22Rv1 (cell line): ENCODE results near the gene PBX1.

Experiments
- ZFX ChIP-seq: fragments of 450-650 bp; IDR thresholded peaks from 2 replicates; pipeline ENCODE4 v1.6.1; 2017; ENCODE audit warnings: antibody characterized with exemption, borderline replicate concordance
- TF ChIP-seq, protein P1 (sequence below): fragments of 450-650 bp; IDR thresholded peaks from 2 replicates; pipeline ENCODE4 v1.5.1; 2017; ENCODE audit warnings: mild to moderate bottlenecking

DNA sequence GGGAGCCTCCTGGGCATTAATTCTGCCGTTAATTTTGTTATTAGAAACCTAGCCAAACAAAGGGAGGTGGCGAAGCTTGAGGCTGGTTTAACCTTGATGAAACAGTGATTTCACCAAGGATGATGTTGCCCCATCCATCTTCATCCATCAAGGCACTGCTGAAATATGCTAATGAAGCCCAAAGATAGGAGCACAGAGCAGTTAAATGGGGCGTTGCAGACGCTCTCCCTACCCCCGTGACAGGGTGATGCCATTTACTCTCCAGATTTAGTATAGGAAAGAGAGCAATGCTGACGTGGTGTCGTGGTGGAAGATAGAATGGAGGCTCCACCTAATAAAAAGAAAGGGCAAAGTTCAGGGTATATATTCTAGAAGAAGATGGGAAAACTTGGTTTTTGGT, 84.0 kb downstream of the PBX1 start:
- TF ChIP-seq, protein P1, sequence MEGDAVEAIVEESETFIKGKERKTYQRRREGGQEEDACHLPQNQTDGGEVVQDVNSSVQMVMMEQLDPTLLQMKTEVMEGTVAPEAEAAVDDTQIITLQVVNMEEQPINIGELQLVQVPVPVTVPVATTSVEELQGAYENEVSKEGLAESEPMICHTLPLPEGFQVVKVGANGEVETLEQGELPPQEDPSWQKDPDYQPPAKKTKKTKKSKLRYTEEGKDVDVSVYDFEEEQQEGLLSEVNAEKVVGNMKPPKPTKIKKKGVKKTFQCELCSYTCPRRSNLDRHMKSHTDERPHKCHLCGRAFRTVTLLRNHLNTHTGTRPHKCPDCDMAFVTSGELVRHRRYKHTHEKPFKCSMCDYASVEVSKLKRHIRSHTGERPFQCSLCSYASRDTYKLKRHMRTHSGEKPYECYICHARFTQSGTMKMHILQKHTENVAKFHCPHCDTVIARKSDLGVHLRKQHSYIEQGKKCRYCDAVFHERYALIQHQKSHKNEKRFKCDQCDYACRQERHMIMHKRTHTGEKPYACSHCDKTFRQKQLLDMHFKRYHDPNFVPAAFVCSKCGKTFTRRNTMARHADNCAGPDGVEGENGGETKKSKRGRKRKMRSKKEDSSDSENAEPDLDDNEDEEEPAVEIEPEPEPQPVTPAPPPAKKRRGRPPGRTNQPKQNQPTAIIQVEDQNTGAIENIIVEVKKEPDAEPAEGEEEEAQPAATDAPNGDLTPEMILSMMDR, result no peak
- no peak for TF ChIP-seq ZFX
